NCI-H345 (cell line): ENCODE measurements around the gene BBIP1.

Experiments
- DNase-seq: peaks from one replicate; lab custom pipeline; 2025; lab: John Stamatoyannopoulos, UW

BBIP1 gene

DNA sequence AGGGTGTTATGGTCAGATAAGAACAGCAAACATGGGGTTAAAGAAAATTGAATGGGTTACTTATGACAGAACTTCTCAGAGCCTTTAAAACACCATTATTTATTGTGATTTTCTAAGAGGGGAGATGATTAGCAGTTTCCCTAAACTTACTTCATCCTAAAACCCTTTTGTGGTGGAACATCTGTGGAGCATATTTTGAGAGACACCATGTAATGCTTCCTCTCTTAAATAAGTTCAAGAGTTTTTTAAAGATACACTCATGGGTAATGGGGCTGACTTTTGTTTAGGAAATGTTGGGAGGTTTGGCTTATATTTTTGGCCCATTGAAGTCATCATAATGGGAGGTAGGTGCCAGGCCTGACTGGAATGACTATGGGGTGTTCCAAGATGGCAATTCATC is 55.6 kb downstream of the BBIP1 start:
- no peak for DNase-seq

DNA sequence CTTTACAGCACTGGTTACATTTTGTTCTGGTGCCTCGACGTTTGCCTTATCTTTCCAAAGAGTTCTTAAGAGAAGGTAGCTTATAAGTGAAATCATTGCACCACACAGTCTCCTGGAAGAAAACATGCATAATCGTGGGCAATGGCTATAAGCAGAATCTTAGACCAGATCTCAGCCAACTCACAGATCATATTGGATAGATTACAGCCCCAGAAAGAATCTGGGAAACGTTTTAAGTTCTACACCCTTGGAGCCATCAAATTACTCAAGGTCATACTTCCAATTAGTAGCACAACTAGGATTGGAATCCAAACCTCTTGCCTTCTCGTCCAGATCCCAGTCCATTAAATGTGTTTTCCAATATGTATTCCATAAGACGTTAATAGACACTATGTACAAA is 56.0 kb downstream of the BBIP1 start:
- DNase-seq, result no peak

DNA sequence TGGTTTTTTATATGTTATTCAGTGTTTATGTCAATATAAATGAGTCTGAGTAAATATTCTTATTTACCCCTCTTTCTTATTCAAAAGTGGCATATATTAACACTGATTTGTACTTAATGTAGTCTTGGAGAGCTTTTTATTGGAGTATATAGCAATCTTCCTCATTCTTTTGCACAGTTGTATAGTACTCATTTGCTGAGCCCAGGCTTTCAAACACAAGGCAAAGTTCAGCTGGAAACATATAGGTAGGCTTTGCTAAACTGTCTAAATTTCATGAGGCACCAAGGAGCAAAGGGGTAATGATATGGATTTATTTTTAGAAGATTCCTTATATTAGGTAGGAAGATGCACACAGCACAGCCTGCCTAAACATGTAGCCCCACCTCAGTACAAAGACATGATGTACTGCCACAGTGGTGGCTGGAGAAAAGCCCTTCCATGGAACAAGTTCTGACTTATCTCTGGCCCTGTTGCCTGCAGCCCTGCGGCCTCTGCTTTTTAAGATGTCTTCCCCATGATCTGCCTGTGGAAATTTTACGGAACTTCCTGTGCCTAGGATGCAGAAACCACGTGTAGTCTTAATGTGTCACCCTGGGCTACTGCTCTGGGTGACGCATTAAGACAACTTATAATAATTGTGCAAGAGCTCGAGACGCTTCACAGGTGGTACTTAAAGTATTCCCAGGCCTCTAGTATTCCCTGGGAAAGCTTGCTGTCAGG is 56.9 kb downstream of the BBIP1 start:
- no peak for DNase-seq

DNA sequence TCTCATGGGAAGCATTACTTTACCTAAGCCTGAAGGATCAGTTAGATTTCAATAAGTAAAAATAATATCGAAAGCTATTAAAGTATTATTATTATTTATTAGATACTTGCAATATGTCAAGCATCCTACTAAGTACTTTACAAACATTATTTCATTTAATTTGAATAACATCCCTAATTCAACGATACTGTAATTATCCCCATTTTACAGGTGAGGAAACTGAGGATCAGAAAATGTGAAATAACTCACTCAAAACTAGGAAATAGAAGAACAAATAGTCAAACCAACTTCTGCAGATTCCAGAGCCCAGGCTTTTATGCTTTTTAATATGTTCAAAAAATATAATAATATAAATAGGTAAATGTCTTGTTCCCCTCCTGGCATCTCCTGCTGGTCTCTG is 57.5 kb downstream of the BBIP1 start:
- DNase-seq, result no peak

DNA sequence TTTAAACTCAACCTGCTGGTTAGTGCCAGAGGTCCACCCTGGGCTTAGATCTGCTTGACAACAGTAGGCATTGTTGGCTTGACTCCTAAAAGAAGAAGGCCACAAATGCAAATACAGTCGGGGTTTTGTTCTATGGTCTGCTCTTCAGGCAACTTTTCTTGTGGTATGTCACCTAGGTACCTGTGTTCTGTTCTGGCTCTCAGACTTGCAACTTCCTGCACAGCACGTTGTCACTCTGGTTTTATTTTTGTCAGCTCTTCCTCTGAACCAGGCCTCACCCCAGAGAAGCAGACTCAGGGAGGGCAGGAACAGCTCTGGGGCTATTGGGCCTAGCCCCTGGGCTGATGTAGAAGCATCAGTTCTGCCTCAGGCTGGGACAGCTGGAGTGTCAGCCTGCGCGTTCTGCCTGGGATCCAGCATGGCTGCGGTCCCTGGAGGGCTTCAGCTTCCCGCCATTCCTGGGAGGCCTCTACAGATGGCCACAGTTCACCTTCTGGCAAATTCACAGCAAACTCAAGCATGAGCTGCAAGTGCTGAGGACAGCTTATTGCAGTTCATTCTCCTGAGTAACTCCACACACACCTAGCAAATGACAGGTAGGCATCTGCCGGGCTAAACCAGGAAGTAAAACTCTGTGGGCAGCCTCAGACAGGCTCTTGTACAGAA is 58.3 kb downstream of the BBIP1 start:
- DNase-seq, result no peak

DNA sequence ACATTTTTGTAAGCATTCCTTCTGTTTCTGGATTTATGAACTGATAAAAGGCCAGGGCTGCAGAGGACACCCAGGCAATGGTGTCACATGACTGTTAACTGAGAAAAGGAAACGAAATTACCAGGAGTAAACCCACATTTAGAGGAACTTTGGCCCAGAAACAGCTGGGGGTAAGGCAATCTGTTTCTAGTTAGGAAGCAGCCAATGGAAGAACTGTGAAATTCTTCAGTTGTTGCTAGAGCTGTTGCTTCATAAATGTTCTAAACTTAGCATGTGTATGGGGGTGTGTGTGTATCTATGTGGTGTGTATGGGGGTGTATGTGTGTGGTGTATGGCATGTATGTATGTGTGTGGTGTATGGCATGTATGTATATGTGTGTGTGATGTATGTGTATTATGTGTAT is 59.0 kb downstream of the BBIP1 start:
- no peak for DNase-seq

DNA sequence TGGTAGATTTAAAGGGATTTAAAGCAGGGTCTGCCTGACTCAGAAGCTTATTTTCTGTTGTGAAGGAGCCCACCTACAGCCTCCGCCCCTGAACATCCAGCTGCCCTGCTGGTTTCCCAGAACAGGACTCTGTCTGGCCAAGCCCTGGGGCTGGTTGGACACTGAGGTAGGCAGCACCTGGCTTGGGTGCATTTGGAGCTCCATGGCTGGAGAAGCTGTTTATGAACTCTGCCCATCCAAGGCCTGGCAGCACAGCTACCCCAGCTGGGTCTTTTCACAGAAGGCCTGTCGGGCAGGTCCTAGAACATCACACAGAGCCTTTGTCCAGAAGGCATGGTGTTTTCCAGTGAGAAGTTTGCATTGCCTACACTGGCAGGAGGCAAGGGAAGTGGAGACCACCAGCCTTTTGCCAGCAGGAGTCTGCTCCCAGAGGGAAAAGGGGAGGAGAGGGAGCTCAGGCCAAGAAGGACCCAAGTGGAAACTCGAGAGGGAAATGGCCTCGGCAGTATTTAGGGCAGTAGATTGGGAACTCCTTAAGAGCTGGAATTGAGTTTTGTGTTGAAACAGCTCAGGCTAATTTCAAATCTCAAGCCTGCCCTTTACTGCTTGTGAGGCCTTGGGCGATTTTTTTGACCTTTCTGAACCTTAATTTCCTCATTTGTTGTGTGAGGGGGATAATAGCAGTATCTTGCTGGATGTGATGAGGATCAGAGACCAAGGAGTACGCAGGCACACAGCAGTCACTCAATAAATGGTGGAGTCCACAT is 59.6 kb downstream of the BBIP1 start:
- no peak for DNase-seq

DNA sequence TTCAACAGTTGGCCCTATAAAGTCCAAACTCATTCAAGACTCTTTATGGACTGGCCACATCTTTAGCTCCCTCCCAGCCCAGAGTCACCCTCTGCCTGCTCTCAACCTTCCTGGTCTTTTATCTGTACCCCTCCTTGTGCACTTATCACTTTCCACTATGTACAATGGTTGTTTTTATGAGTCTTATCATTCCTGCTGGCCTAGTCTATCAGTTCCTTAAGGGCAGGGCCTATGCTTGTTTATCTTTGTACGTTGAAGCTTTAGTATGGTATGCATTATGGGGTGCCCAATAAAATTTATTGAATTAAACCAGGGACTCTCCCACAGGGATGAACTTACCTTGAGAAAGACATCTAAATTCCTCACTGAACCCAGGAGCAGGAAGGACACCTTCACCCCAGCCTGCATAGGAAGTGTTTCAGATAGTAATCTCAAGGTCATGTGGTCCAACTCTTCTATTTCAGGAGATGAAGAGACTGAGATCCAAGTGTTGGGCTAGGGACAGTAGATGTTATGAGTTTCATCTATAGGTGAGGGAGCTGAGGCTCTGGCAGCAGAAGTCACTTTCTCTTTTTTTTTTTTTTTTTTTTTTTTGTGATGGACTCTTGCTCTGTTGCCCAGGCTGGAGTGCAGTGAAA is 60.6 kb downstream of the BBIP1 start:
- DNase-seq, result no peak

DNA sequence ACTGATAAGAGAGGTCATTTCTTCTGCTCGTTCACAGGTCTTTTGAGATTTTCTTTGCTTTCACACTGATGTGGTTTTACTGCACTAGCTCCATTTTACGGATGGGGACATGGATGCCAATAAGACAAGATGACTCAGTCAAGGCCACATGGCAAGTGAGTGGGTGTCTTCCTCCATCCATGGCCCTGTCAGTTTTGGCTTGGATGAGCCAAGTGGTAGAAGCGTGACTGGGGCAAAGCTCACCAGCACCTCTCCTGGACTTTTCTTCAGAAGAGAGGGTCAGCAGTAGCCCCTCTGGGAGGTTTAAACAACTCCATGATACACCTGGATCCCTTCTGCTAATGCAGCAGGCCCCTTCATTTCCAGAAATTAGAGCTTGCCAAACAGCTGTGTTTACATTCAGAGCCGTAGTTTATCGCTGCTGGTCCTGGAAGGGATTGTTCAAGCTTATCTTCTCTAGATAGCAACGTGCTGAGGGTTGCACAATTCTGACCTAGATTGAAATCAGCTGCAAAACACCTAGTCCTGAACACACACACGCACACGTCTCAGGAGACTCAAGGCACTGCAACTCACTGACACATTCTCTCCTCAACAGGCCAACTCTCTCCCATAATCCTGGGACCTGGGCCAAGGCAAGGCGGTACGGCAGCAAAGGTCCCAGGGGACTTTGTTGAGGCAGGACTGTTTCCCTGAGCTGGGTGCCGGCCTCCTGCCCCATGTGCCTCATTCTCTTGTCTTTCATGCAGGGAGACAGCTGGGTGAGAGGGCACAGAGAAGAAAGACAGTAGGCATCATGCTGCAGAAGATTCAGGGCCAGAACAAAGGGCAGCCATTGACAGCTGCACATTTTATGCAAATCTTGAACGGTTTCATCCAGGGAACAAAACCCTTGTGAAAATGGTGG is 61.5 kb downstream of the BBIP1 start:
- peak; percentile 86 for DNase-seq

DNA sequence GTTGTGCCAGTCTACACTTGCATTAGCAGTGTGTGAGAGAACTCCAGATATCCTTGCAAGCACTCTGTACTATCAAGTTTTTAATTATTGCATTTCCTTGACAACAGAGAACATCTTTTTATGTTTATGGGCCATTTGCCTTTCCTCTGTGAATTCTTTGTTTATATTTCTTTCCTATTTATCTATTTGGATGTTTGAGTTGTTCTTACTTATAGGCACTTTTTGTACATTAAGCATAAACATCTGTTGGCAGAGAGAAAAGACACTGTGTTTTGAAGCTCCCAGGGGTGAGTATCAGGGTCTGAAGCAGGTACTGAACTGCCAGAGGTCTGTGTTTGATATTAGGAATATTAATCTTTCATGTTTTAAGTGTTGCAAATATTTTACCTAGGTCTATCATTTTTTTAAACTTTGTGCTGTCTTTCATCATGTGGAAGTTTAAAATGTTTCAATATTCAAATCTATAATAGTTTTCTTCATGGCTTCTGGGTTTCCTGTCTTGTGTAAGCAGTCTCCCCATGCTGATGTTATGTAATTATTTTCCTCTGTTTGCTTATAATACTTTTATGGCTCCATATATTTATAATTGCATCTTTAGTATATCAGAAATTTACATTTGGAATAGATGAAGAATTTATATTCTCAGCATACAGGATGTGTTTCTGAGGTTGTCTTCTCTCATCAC is 64.9 kb downstream of the BBIP1 start:
- DNase-seq, result no peak

DNA sequence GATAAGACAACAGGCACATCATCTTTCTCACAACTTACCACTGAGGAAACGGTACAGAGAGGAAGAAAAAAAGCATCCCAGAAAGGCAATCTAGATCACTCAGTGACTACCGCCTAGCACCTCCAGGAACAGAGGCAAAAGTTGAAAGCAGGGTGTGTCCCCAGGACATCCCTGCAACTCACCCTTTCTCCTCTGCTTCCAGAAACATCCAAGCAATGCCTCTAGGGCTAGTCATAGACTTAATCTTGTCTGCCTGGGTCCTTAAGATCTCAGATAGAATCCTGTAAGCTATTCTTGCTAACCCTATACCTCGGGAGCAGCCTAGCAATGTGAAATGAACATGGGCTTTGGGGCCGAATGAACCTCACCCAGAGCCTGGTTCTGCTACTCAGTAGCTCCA is 66.0 kb downstream of the BBIP1 start:
- no peak for DNase-seq

DNA sequence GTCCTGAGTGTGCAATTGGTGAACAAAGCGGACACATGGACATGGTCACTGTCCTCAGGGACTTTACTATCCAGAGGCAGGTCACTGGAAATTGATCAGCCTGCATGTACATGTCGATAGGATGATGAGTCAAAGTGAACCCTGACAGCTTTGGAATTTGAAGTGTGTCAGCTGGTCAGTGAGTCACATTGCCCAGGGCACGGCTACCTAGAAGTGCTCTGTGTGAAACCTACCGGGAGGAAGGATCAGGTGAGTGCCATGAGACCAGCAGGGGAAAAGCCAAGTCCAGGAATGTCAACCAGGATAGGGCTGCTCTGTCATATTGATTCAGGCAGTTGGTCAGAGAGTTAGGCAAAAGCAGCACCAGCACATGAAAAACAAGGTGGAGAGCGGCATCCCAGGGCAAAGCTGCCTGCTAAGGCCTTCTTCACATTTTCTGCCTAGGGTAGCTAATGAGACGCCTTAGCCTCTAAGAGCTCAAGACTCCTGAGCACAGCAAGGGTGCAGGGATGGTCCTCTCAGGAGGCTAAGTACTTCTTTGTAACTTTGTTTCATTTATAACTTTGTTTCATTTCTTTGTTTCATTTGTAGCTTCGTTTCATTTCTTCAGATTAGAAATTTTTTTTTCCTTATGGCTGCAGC is 66.6 kb downstream of the BBIP1 start:
- no peak for DNase-seq

DNA sequence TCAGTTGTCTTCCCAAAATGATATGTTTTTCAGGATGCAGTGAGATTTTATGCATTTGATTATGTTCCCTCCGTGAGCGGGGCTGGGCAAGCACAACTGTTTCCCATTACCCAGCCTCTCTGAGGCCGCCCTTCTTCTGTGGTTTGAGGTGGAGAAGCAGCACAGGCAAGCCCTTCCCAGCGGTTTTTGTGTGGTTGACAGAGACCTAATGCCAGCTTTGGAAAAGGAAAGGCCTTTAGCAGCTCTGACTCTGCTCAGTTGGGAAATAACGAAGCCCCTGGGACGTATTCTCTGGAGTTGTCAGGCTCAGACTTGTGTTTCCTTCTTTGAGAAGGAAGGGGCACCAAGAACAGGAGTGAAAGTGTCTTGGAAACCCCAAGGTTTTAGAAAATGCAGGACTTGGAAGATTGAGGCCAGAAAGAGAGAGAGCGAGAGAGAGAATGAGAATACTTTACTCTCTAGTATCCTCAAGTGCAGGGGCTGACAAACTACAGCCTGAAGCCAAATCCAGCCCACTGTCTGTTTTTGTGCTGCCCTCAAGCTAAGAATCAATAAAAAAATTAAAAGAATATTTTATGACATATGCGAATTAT is 67.9 kb downstream of the BBIP1 start:
- no peak for DNase-seq

DNA sequence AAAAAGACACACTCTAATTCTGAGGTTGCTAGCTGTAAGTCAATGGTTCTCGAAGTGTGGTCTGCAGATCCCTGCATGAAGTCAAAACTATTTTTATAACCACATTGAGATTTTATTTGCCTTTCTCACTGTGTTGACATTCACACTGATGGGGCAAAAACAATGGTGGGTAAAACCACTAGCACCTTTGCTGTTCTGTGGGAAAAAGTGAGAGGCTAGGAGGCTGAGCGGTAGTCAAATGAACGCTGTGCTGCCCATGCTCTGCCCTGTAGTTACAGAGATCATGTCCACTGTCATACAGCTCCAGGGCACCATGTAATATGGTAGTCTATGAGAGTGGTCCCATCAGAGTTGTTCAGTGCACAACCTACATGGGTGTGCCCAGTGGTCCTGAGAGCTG is 68.9 kb downstream of the BBIP1 start:
- no peak for DNase-seq
